ENCODE data around the gene CENPL. TPM values are rescaled to one million over a fixed set of nuclear protein-coding genes. Genes with fewer than 3 reads are reported as not detected.

Gene CENPL
- total and polyA plus RNA-seq, 9 of the 15 experiments (the other 6 are each of a cell fraction or from before 2014, with no cell fraction given): 33.0 to 52.7 (median 39.7) TPM

- TF ChIP-seq MTA1 (IDR thresholded peaks at IDR 0.05; ENCODE audit: borderline replicate concordance) (no peak; the same call in 1 of the 2 replicates), BCLAF1 (IDR thresholded peaks at IDR 0.05; ENCODE audit: borderline replicate concordance in 1 of 2, control insufficient read depth in 1 of 2, low read depth in 2 of 2, low read length in 1 of 2) (no peak), KDM4B (IDR thresholded peaks at IDR 0.05; ENCODE audit: borderline replicate concordance in 2 of 2, low read depth in 1 of 2) (peak in 1 of 2 experiments; percentile 98; a peak in 2 of 4 replicates), TAL1 (IDR thresholded peaks at IDR 0.05) (peak; percentile 25), HNRNPH1 (optimal IDR thresholded peaks at IDR 0.05; ENCODE audit: low read depth, low read length) (no peak), AFF1 (IDR thresholded peaks at IDR 0.05; ENCODE audit: low read depth in 1 of 2, partially characterized antibody in 2 of 2) (peak in 1 of 2 experiments; percentile 54), ZKSCAN8 (CRISPR knock-in tag; IDR thresholded peaks at IDR 0.05) (no peak), HSF4 (CRISPR knock-in tag; IDR thresholded peaks at IDR 0.05; ENCODE audit: borderline replicate concordance) (no peak), HIVEP1 (CRISPR knock-in tag; IDR thresholded peaks at IDR 0.05) (peak; percentile 81), RBM15 (IDR thresholded peaks at IDR 0.05; ENCODE audit: insufficient read depth, low read length) (no peak), MECOM (CRISPR knock-in tag; IDR thresholded peaks at IDR 0.05) (0 out of 2 replicates have a peak, but pooled peaks have one; percentile 37), NCOA6 (IDR thresholded peaks at IDR 0.05) (no peak), E2F8 (IDR thresholded peaks at IDR 0.05; ENCODE audit: low read depth, partially characterized antibody) (peak; percentile 62), SRF (CRISPR knock-in tag; IDR thresholded peaks at IDR 0.05) (0 out of 4 replicates have a peak, but pooled peaks of 1 of the 2 experiments have one; percentile 38), MYBL2 (IDR thresholded peaks at IDR 0.05; ENCODE audit: low read depth) (no peak), MYBL2 (CRISPR knock-in tag; IDR thresholded peaks at IDR 0.05; ENCODE audit: borderline replicate concordance) (no peak), HCFC1 (IDR thresholded peaks at IDR 0.05; ENCODE audit: low read depth, low read length) (peak; percentile 51)
Measured at GRCh38 chr1:173868266-173869020, 43.8 kb upstream of the CENPL start, which contains the start of gene ZBTB37 (continued).
